PC-3 (cell line): ENCODE results near the gene RHEBL1. TPM values are rescaled to one million over a fixed set of nuclear protein-coding genes. Genes with fewer than 3 reads are reported as not detected.

Experiments used
- ATAC-seq: fragments of 200-7000 bp; cut with Tn5 transposase; 2 replicates; pipeline ENCODE4 v1.9.1; 2020; ENCODE audit warnings: mild to moderate bottlenecking, moderate library complexity
- BruUV-seq: library from RNA; stranded (reverse); fragments of 400-500 nt; replicated peaks from 2 replicates; lab custom pipeline; 2021; lab: Mats Ljungman, UMichigan
- CTCF ChIA-PET: fragments of 300-600 bp; sonication (Branson Sonifier 250); formaldehyde crosslinking; loops from one replicate; lab custom pipeline; 2022; ENCODE audit warnings: antibody characterized with exemption; lab: Charles Lee
- POLR2A ChIA-PET: fragments of 300-600 bp; sonication (Branson Sonifier 250); formaldehyde crosslinking; loops from one replicate; lab custom pipeline; 2022; ENCODE audit warnings: antibody characterized with exemption; ENCODE audit not compliant: unreplicated experiment; lab: Charles Lee
- DNase-seq: peaks from one replicate; pipeline ENCODE4 v3.0.0-alpha.2; 2015
- H2AFZ ChIP-seq: fragments of 300-600 bp; sonication (generic); 2 replicates; pipeline ENCODE4 v1.6.0; 2016; ENCODE audit warnings: antibody characterized with exemption, low read length
- H3F3A ChIP-seq: fragments of 300-600 bp; sonication (generic); one replicate; pipeline ENCODE4 v1.6.0; 2017; ENCODE audit warnings: antibody characterized with exemption, low read length, control low read depth, mild to moderate bottlenecking; ENCODE audit not compliant: unreplicated experiment
- H3K27ac ChIP-seq: fragments of 300-600 bp; sonication (generic); 2 replicates; pipeline ENCODE4 v1.5.1; 2016; ENCODE audit warnings: mild to moderate bottlenecking, low read length
- H3K27me3 ChIP-seq: fragments of 300-600 bp; sonication (generic); 2 replicates; pipeline ENCODE4 v1.6.1; 2016; ENCODE audit warnings: low read length, mixed read lengths
- H3K36me3 ChIP-seq: fragments of 300-600 bp; sonication (generic); 2 replicates; pipeline ENCODE4 v1.6.1; 2016; ENCODE audit warnings: low read depth, mixed run types, low read length, mixed read lengths
- H3K4me1 ChIP-seq: fragments of 300-600 bp; sonication (generic); 2 replicates; pipeline ENCODE4 v1.5.1; 2016; ENCODE audit warnings: low read length; ENCODE audit not compliant: insufficient read depth
- H3K4me2 ChIP-seq: fragments of 300-600 bp; sonication (generic); 2 replicates; pipeline ENCODE4 v1.6.0; 2016; ENCODE audit warnings: low read length
- H3K4me3 ChIP-seq: fragments of 300-600 bp; sonication (generic); 2 replicates; pipeline ENCODE4 v1.5.1; 2016; ENCODE audit warnings: mild to moderate bottlenecking, low read length, mixed read lengths
- H3K79me2 ChIP-seq: fragments of 300-600 bp; sonication (generic); 2 replicates; pipeline ENCODE4 v1.6.1; 2017; ENCODE audit warnings: low read length, mixed read lengths
- H3K9ac ChIP-seq: fragments of 300-600 bp; sonication (generic); 2 replicates; pipeline ENCODE4 v1.6.0; 2016; ENCODE audit warnings: mild to moderate bottlenecking, low read length
- H3K9me2 ChIP-seq: fragments of 300-600 bp; sonication (generic); replicated peaks from 2 replicates; pipeline ENCODE4 v1.6.1; 2016; ENCODE audit warnings: mixed run types, low read length, mixed read lengths
- H3K9me3 ChIP-seq: fragments of 300-600 bp; sonication (generic); 2 replicates; pipeline ENCODE4 v1.6.1; 2016; ENCODE audit warnings: low read length, mixed read lengths
- H4K20me1 ChIP-seq: fragments of 300-600 bp; sonication (generic); 2 replicates; pipeline ENCODE4 v1.6.1; 2016; ENCODE audit warnings: low read length, mixed read lengths
- EZH2 ChIP-seq: fragments of 300-600 bp; sonication (generic); IDR thresholded peaks from one replicate; pipeline ENCODE4 v1.6.1; 2017; ENCODE audit warnings: antibody characterized with exemption, mild to moderate bottlenecking, low read length; ENCODE audit not compliant: unreplicated experiment
- EZH2phosphoT487 ChIP-seq: fragments of 300-600 bp; sonication (generic); IDR thresholded peaks from 2 replicates; pipeline ENCODE4 v1.6.1; 2018; ENCODE audit warnings: mild to moderate bottlenecking, antibody characterized with exemption, low read length, borderline replicate concordance
- intact Hi-C: fragments of 100-400 bp; cut with micrococcal nuclease; formaldehyde crosslinking; loops from 2 replicates; pipeline ENCODE4 v1.9.0; 2023
- total RNA-seq: library from RNA; depleted of rRNA; stranded (reverse); fragments of >200 nt; gene quantifications from 2 replicates; pipeline ENCODE4 v1.2.3, GENCODE V29; 2014
- TF ChIP-seq, protein P1 (sequence below): fragments of 300-600 bp; sonication (generic); conservative IDR thresholded peaks from 2 replicates; pipeline ENCODE4 v1.5.1; 2017; ENCODE audit warnings: antibody characterized with exemption, low read depth, mild to moderate bottlenecking, low read length

The RHEBL1 gene
- total RNA-seq, 1 experiment from 2014 or later, result 5.0 TPM

DNA sequence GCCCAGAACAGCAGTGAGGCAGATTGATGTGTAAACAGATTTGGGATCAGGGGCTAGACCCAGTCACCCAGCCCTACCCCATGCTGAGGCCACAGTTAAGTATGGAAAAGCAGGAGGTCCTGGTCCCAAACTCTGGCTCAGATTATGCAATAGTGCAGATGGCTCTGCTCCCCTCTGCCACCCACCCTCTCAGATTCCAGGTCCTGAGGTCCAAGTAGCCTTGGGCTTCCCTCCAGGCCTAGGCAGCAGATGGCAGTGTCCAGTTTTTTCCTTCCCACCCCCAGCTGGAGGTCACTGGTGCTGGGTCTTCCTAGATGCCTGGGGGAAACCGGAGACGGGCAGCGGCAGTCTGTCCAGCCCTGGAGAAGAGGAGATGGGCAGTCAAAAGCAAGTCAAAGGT is 27.6 kb upstream of the RHEBL1 start:
- intact Hi-C loops, result no loop called here
- Histone ChIP-seq H3K9me3 (no peaks in the 10 kb centered on the region), H3K9me2 (no peaks in the 10 kb centered on the region), H3K36me3 (peaks cover 2% of the 10 kb centered on the region; the same call in 1 of the 2 replicates), H3K4me3 (no peak overlapping the region), H3F3A (no peaks in the 10 kb centered on the region), H4K20me1 (no peaks in the 10 kb centered on the region), H3K9ac (no peak overlapping the region), H3K79me2 (no peaks in the 10 kb centered on the region), H3K4me2 (no peak overlapping the region), H3K27me3 (peaks cover 14% of the 10 kb centered on the region), H3K4me1 (peaks cover 15% of the 10 kb centered on the region; the same call in 1 of the 2 replicates), H3K27ac (no peak overlapping the region), H2AFZ (no peak overlapping the region)
- no TSS peak for BruUV-seq
- CTCF ChIA-PET, result interaction anchor here (1.2 to 1.7 kb wide), 2 partner anchors 9 to 24 kb away, joined by 4 to 13 read pairs; no protein-coding TSS in a partner anchor
- no peak for ATAC-seq
- no peak for TF ChIP-seq EZH2
- TF ChIP-seq EZH2phosphoT487, result no peak
- TF ChIP-seq, protein P1, sequence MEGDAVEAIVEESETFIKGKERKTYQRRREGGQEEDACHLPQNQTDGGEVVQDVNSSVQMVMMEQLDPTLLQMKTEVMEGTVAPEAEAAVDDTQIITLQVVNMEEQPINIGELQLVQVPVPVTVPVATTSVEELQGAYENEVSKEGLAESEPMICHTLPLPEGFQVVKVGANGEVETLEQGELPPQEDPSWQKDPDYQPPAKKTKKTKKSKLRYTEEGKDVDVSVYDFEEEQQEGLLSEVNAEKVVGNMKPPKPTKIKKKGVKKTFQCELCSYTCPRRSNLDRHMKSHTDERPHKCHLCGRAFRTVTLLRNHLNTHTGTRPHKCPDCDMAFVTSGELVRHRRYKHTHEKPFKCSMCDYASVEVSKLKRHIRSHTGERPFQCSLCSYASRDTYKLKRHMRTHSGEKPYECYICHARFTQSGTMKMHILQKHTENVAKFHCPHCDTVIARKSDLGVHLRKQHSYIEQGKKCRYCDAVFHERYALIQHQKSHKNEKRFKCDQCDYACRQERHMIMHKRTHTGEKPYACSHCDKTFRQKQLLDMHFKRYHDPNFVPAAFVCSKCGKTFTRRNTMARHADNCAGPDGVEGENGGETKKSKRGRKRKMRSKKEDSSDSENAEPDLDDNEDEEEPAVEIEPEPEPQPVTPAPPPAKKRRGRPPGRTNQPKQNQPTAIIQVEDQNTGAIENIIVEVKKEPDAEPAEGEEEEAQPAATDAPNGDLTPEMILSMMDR, result no peak
- POLR2A ChIA-PET, result no interaction called here
- DNase-seq, result no peak

DNA sequence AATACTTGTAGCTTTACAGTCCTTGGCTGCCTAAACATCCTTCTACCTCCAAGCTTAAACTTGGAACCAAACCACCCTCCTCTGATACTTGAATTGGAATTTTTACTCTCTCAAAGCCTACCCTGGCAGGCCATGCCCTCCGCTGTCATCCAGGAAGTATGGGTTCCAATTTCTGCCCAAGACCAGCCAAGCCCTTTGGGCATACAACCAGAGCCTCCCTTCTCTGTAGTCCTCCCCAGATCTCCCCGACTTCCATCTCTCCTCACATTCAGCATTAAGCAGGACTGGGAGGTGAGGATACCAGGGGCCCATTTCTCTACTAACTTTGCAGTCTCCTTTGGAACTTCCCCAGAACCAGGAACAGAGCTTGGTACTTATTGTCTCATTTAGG is 25.2 kb upstream of the RHEBL1 start:
- Histone ChIP-seq H3K9me2 (no peaks in the 10 kb centered on the region), H3K9me3 (no peaks in the 10 kb centered on the region), H4K20me1 (no peaks in the 10 kb centered on the region), H3K4me1 (peaks cover 22% of the 10 kb centered on the region), H3K27ac (no peak overlapping the region), H3K9ac (no peak overlapping the region), H3K36me3 (no peaks in the 10 kb centered on the region), H3F3A (no peaks in the 10 kb centered on the region), H3K4me2 (peak overlapping the region; percentile 82), H2AFZ (no peak overlapping the region), H3K4me3 (no peak overlapping the region), H3K79me2 (no peaks in the 10 kb centered on the region), H3K27me3 (peaks cover 33% of the 10 kb centered on the region)
- no peak for ATAC-seq
- intact Hi-C loops, result loop anchor here (2.0 kb wide), 1 partner anchor 14 kb away; no protein-coding TSS in a partner anchor
- no TSS peak for BruUV-seq
- POLR2A ChIA-PET, result interaction anchor here (0.7 kb wide), 1 partner anchor 36 kb away, joined by 4 read pairs; the partner anchor contains the start of gene TUBA1B
- CTCF ChIA-PET, result interaction anchor here (0.5 to 2.7 kb wide), 4 partner anchors 26 to 1648 kb away, joined by 3 to 10 read pairs (median 4); no protein-coding TSS in a partner anchor
- DNase-seq, result no peak
- TF ChIP-seq EZH2, result no peak
- TF ChIP-seq, protein P1, result no peak
- TF ChIP-seq EZH2phosphoT487, result no peak
